K562 treated with DMSO at 1 percent for 4 hours (cell line): ENCODE measurements around the gene ARPC5. TPM values are rescaled to one million over a fixed set of nuclear protein-coding genes. Genes with fewer than 3 reads are reported as not detected.

Source experiments
- total RNA-seq: library from RNA; unstranded; fragments of 300-600 nt; gene quantifications from 2 replicates; pipeline ENCODE4 v1.2.3, GENCODE V29; 2022; ENCODE audit not compliant: insufficient read depth

The ARPC5 gene
- total RNA-seq, result 105 and 125 TPM in 2 replicates

DNA sequence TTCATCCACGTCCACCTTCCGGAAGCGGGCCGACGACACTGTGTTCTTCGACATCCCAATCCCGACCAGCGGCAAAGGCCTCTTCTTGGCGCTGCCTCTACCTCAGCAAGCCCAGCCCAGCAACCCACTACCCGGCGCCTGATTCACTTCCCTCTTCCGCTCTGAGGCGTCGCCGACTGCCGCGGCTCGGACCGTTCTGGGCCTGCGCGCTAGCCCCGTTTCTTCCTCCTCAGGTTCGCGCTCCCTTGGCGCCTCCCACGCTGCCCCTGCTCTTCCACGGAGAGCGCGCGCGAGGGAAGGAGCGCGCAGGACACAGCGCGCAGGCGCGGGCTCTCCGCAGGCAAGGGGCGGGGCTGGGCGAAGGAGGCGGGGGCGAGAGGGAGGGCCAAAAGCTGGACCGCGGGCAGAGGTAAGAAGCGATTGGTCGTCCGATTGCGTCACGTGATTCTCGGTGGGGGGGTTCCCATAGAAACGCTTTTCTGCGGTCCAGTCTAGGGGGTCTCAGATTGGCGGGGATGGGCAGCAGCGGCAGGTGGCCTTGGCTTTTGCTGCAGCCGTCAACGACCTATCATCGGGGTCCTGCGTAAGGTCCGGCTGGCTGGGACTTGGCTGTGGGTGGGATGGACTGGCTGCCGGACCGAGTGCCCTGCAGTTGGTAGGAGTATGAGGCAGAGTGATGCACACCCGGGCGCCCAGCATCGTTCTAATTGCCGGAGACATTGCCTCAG, at the start of gene ARPC5:
Gene ARPC5, minus strand, starts transcription at position 178 of the 728 bp plus-strand sequence. Its CDS starts 124 bp downstream, at position 54.

DNA sequence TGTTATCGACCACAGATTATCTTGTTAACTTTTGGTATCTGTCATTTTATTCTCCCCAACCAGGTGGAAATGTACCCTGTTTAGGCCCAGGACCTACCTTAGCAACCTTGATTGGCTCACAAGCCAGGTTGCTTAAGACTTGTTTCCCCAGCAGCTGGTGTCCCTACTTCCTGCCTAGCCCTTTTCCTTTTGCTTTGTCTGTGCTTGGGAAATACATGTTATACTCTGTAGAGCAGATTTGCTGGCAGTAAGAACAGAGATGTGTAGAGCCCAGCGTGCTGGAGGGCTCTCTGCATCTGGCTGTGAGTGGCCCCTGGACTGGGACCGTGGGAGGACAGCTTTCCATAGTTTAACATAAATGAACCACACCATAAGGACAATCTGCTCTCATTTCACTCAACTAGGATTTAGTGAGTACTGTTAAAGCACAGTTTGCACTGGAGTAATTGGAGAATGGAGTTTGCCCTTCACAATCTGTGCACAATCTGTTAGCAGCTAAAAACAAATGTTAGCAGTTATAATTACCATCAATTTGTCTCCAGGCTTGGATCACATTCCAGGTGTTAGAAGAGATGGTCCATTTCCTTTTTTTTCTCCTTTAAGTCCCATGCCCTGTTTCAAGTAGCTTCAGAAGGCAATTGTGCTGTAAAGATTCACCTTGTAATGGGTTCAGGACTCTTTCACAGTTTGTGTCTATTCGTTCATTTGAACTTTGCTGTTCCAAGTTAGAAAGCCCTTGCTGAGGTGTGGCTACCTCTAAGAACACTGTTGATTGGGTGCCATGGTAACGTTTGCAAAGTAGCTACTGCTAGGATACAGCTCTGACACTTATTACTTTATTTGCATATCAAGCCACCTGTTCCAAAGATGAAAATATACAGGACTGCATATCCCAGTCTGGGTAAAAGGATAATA, 17.2 kb upstream of the ARPC5 start, which contains the start of gene APOBEC4:
Gene APOBEC4, minus strand, starts transcription at position 770 of the 915 bp plus-strand sequence. CDS start 4,535 bp downstream, outside the sequence.

DNA sequence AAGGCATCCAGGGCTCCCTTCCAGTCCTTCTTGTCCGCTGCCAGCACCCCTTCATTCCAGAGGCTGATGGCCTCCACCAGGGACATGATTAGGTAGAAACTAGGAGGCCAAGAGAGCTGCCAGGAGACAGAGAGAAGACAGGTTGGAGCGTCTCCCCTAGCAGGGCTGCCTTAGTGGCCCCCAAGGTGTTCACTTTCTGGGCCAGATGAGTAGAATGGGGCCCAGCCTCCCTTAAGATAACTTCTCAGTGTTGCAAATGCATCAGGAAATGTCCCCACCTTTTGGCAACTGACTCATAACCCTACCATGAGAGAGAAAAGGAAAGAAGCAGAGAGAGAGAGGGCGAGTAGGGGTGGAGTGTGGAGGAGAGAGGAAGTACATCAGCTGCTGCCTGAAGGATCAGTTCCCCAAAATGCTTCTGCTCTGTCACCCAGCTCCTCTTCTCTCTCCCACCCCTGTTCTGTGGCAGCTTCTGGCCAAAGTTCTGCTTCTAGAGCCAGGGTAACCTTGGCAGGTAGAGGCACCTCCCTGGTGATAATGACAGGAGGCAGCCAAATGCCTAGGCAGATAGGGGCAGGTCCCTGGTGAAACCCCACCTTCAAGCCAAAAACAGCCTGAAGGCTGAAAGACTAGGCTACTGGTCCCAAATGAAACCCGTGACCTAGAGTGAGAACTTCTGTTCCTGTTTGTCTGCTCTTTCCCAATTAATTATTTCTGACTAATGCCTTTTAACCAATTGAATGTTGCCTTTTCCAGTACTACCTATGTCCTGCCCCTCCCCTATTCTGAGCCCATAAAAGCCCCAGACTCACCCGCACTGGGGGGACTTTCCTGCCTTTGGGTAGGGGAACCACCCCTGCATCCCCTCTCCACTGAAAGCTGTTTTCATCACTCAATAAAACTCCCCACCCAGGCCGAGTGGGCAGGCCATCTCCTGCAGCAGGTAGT, 45.1 kb downstream of the ARPC5 start, which contains the start of gene NCF2:
Gene NCF2, minus strand, starts transcription at position 216 of the 948 bp plus-strand sequence. Its CDS starts 130 bp downstream, at position 86.

Other genes with a start within 250 kb of the ARPC5 start
- gene NMNAT2, start 217.4 kb downstream of the ARPC5 start, total RNA-seq, result not detected in 2 replicates
- 21.2 and 34.6 TPM in 2 replicates for gene SMG7, start 163.3 kb downstream of the ARPC5 start, total RNA-seq
- 3.6 TPM in 1 of 2 replicates, not detected in the other for gene NCF2, start 45.3 kb downstream of the ARPC5 start, total RNA-seq
- not detected in 2 replicates for gene APOBEC4, start 17.5 kb upstream of the ARPC5 start, total RNA-seq
- not detected in 2 replicates for gene RGL1, start 169.3 kb upstream of the ARPC5 start, total RNA-seq